Skeletal muscle tissue (tissue), 4 donors: ENCODE data around the gene CDYL2. TPM values are rescaled to one million over a fixed set of nuclear protein-coding genes. Genes with fewer than 3 reads are reported as not detected.
"Not testable (repeated sequence)": the region's sequence is repeated elsewhere in the genome, so short reads cannot be mapped to it uniquely, and the experiment has no call there.

Experiments used
- H3K27ac ChIP-seq: one replicate; pipeline ENCODE4 v1.7.0; 2013; ENCODE audit warnings: mild to moderate bottlenecking, low read depth, low read length, inconsistent platforms
- H3K27me3 ChIP-seq, 3 donors: one replicate each; pipeline ENCODE4 v1.7.0; 2013; ENCODE audit warnings: low read length in 3 of 3; ENCODE audit not compliant: control insufficient read depth in 3 of 3, insufficient read depth in 3 of 3
- H3K36me3 ChIP-seq, 3 donors: one replicate each; pipeline ENCODE4 v1.7.0; 2013; ENCODE audit warnings: low read length in 3 of 3; ENCODE audit not compliant: control insufficient read depth in 3 of 3, insufficient read depth in 3 of 3
- H3K4me1 ChIP-seq, 3 donors: one replicate each; pipeline ENCODE4 v1.7.0; 2013; ENCODE audit warnings: low read length in 3 of 3, mild to moderate bottlenecking in 3 of 3; ENCODE audit not compliant: control insufficient read depth in 3 of 3, insufficient read depth in 3 of 3
- H3K4me3 ChIP-seq, 3 donors: one replicate each; pipeline ENCODE4 v1.7.0; 2013; ENCODE audit warnings: low read length in 3 of 3
- H3K9ac ChIP-seq, 3 donors: one replicate each; pipeline ENCODE4 v1.7.0; 2013; ENCODE audit warnings: low read length in 3 of 3, mild to moderate bottlenecking in 3 of 3, moderate library complexity in 2 of 3, low read depth in 1 of 3
- H3K9me3 ChIP-seq, 3 donors: one replicate each; pipeline ENCODE4 v1.7.0; 2013; ENCODE audit warnings: low read length in 3 of 3; ENCODE audit not compliant: control insufficient read depth in 3 of 3
- total RNA-seq: library from RNA; depleted of rRNA; stranded (reverse); fragments of >200 nt; gene quantifications from one replicate; pipeline ENCODE4 v1.2.3, GENCODE V29; 2014
- donor health status: Osteomylitis.

Gene CDYL2
- total RNA-seq, 1 donor from 2014 or later, result 1.6 TPM

DNA sequence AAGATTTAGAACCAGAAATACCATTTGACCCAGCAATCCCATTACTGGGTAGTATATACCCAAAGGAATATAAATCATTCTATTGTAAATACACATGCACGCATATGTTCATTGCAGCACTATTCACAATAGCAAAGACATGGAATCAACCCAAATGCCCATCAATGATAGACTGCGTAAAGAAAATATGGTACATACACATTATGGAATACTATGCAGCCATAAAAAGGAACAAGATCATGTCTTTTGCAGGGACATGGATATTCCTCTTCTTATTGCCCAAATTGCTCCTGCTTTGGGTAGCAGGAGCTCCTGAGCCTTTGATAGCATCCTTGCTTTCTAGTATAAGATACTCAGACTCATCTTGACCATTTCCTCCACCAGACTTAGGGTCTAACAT is 10.9 kb upstream of the CDYL2 start:
- not testable (repeated sequence) for H3K9me3 ChIP-seq, H3K27me3 ChIP-seq, H3K4me1 ChIP-seq, H3K9ac ChIP-seq, H3K27ac ChIP-seq, H3K4me3 ChIP-seq, H3K36me3 ChIP-seq

DNA sequence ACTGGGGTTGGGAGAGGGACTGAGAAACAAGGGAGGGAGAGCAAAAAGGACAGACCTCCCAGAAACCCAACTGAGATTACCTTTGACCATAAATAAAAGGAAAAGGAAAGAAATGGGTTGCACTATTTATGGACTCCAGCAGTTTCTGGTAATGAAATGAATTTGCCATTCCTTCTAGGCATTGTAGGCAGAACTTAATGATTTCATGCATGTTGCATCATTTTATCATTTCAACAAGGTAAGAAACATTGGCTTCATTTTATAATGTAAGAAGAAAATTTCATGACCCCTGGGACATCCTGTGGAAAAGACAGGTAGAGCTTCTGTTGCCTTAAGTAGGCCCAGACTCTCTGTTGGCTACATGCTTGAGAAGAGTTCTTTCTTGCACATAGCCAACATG is 8.2 kb upstream of the CDYL2 start:
- Histone ChIP-seq H3K9me3 (no peaks in the 10 kb centered on the region), H3K36me3 (no peaks in the 10 kb centered on the region), H3K9ac (no peak overlapping the region), H3K4me3 (no peak overlapping the region), H3K4me1 (no peaks in the 10 kb centered on the region), H3K27me3 (no peaks in the 10 kb centered on the region), H3K27ac (no peak overlapping the region)

DNA sequence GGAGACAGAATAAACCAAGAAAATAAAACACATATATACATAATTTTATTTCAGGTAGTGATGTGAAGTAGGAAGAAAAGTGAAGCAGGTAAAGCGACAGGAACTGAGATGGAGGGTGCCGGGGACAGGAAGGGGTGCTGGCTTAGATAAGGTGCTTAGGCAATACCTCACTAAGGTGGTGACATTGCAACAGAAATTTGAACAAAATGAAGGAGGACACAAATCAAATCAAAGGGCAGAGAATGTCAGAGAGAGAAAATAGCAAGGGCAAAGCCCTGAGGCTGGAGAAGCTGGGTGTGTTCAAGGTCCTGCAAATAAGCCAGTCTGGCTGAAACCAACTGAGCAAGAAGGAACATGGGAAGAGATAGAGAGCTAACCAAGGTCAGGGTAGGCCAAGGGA is 5.0 kb upstream of the CDYL2 start:
- peaks cover 0 to 6% (median 3%) of the 10 kb centered on the region in 3 donors for H3K27me3 ChIP-seq
- H3K9me3 ChIP-seq, result no peaks in the 10 kb centered on the region
- no peaks in the 10 kb centered on the region for H3K4me1 ChIP-seq
- H3K9ac ChIP-seq, result no peak overlapping the region
- no peak overlapping the region for H3K27ac ChIP-seq
- H3K4me3 ChIP-seq, result no peak overlapping the region
- no peaks in the 10 kb centered on the region for H3K36me3 ChIP-seq

DNA sequence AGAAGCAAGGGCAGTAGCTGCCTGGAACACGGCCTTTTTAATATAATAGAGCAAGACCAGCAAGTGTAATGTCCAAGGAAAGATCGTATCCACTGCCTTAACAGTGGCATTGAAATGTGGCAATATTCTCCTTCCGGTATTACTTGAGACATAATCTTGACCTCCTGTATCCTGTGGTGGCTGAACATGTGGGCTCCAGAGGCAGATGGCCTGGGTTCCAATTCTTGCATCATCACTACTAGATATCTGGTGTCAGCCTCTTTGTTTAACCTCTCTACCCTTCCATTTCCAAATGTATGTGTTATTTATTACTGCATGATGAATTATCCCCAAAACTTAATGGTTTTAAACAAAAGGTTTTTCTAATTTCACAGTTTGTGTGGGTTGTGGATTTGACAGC is 3.5 kb upstream of the CDYL2 start:
- no peak overlapping the region for H3K27ac ChIP-seq
- H3K27me3 ChIP-seq, result peaks cover 0 to 9% (median 6%) of the 10 kb centered on the region in 3 donors
- H3K9ac ChIP-seq, result no peak overlapping the region
- no peak overlapping the region for H3K4me3 ChIP-seq
- no peaks in the 10 kb centered on the region for H3K36me3 ChIP-seq
- H3K4me1 ChIP-seq, result no peaks in the 10 kb centered on the region
- H3K9me3 ChIP-seq, result no peaks in the 10 kb centered on the region

DNA sequence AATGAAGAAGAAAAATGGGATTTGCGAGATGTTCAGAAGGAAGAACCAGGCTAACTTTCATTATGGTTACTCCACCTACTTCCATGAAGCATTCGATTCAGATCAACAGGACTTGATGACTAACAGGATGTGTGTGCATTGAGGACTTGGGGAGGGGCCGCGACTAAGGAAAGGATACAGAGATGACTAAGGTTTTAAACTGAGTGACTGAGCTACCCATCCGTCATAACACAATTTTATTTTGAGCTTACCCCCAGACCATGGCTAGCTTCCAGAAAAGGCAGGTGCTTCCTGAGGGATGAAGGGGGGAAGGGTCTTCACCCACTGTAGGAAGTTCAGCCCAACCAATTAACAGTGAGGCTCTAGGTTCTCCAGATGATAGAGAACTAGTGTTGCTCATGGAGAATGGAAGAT is 2.5 kb upstream of the CDYL2 start:
- Histone ChIP-seq H3K27me3 (peaks cover 0 to 13% (median 13%) of the 10 kb centered on the region in 3 donors), H3K4me1 (no peaks in the 10 kb centered on the region), H3K27ac (no peak overlapping the region), H3K9ac (no peak overlapping the region), H3K36me3 (no peaks in the 10 kb centered on the region), H3K4me3 (no peak overlapping the region), H3K9me3 (no peaks in the 10 kb centered on the region)

DNA sequence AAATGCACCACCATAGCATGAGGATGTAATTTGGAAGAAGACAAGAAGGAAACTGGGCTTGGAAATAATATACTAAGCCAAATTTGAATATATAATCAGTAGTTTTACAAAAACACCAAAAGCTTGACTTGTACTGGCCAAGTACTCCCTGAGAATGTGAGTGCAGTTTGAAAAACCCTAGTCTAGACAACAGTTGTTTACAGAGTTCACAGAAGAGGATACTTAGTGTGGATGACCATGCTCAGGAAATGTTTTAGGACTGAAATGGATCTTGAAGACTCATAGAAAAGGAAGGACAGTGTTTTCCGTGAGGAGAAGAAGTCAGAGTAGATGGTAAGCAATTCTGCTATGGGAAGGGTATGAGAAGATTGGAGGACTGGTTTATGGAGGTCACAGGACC is 1.9 kb upstream of the CDYL2 start:
- Histone ChIP-seq H3K36me3 (no peaks in the 10 kb centered on the region), H3K9me3 (no peaks in the 10 kb centered on the region), H3K4me1 (no peaks in the 10 kb centered on the region), H3K9ac (no peak overlapping the region), H3K4me3 (no peak overlapping the region), H3K27ac (no peak overlapping the region), H3K27me3 (peaks cover 0 to 13% (median 13%) of the 10 kb centered on the region in 3 donors)

DNA sequence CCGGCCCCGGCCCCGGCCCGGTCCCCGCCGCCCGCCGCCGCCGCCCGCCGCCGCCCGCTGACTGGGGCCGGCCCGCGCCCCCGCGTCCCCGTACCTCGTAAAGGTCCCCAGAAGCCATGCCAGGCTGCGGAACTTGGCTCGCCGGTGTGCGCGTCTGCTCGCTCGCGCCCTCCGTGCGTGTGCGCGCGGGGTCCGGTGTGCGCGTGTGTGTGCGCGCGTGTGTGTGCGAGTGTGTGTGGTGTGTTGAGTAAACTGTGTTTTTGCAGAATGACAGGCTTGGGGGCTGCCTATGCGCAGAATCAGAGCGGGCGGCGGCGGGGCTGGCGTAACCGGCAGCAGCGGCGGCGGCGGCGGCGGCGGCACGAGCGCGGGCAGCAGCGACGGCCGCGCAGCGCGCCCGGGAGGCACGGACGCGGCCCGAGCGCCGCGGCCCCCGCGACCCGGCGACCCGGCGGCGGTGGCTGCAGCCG is 307 bp downstream of the CDYL2 start:
- H3K27ac ChIP-seq, result no peak overlapping the region
- H3K4me3 ChIP-seq, result peak overlapping the region; percentile 59 to 83 (median 72)
- no peaks in the 10 kb centered on the region for H3K36me3 ChIP-seq
- H3K9ac ChIP-seq, result peak overlapping the region in 1 of 3 donors; percentile 33
- peaks cover 0 to 13% (median 13%) of the 10 kb centered on the region in 3 donors for H3K27me3 ChIP-seq
- H3K4me1 ChIP-seq, result no peaks in the 10 kb centered on the region
- H3K9me3 ChIP-seq, result no peaks in the 10 kb centered on the region

DNA sequence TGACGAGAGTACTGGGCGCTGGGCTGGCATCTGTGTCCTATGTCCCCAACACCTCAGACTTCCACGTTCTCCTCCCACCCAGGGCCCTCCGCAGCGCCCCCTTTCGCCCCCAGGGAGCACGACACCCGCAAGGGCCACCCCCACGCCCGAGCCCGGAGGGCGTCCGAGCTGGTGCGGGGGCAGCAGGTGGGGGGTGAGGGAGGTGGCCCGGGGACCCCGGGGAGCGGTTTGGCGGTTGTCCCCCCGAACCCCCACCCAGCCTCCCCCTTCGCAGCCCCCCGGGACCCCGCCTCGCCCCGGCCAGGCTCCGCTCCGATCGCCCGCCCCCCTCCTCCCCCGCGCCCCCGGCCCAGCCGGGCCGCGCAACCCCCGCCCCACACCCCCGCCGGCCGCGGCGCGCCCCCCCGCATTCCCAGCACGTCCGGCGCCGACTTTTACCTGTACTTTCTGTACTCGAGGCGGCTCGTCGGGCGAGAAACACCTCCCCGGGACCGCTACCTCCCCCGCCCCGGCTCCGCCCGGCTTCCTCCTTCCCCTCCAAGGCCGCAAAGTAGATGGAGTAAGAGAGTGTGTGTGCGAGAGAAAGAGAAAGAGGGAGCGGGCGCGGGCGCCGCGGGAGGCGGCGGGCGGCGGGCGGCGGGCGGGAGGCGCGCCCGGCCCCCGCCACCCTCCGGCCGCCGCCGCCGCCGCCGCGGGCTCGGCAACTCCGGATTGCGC is 901 bp downstream of the CDYL2 start:
- Histone ChIP-seq H3K9ac (no peak overlapping the region), H3K27ac (no peak overlapping the region)

DNA sequence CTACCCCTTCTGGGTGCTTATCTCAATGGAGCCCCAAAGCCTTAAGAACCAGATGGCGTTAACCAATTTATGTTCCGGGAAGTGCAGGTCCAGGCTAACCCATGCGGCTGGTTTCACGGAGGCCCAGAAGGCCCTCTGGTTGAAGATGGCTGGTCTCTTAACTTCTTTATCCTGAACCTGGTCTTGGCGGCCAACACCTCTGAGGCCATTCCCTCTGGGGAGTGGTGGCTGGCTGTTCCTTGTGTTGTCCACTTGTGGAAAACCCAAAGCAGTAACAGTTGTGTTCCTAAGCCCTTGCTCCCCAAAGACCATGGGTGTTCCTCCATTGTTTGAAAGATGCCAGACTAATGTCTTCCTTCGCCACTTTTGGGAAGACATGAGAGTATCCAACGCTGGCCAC is 1.5 kb downstream of the CDYL2 start:
- H3K4me3 ChIP-seq, result peak overlapping the region in 1 of 3 donors; percentile 12
- H3K36me3 ChIP-seq, result no peaks in the 10 kb centered on the region
- H3K4me1 ChIP-seq, result no peaks in the 10 kb centered on the region
- H3K9ac ChIP-seq, result no peak overlapping the region
- peaks cover 0 to 13% (median 13%) of the 10 kb centered on the region in 3 donors for H3K27me3 ChIP-seq
- no peaks in the 10 kb centered on the region for H3K9me3 ChIP-seq
- no peak overlapping the region for H3K27ac ChIP-seq

More for the DNA sequence above, 901 bp downstream of the CDYL2 start:
- Histone ChIP-seq H3K9me3 (no peaks in the 10 kb centered on the region), H3K27me3 (peaks cover 0 to 13% (median 13%) of the 10 kb centered on the region in 3 donors), H3K4me1 (no peaks in the 10 kb centered on the region), H3K36me3 (no peaks in the 10 kb centered on the region), H3K4me3 (peak overlapping the region in 2 of 3 donors; percentile 12 to 41)

DNA sequence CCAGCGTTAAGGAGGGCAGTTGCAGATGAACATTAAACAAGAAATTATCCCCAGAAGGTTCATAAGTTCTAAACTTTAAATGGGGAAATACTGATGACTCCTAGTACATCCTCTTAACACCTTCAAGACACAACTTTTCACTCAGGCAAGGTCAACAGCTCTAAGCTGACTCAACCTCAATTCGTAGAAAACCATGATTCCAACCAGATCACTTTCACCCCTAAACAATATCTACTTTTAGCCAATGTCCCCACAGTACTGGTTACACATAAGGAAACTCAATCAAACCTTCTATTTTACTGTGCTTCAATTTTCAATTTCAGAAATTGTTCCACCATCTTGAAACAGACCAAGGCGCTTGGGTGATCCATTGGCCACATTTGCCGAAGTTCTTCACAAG is 2.3 kb downstream of the CDYL2 start:
- no peaks in the 10 kb centered on the region for H3K4me1 ChIP-seq
- H3K36me3 ChIP-seq, result no peaks in the 10 kb centered on the region
- peaks cover 0 to 13% (median 13%) of the 10 kb centered on the region in 3 donors for H3K27me3 ChIP-seq
- H3K27ac ChIP-seq, result no peak overlapping the region
- no peak overlapping the region for H3K4me3 ChIP-seq
- no peaks in the 10 kb centered on the region for H3K9me3 ChIP-seq
- no peak overlapping the region for H3K9ac ChIP-seq
